ENCODE measurements around the gene GSG1L.
"Not testable (repeated sequence)": the region's sequence is repeated elsewhere in the genome, so short reads cannot be mapped to it uniquely, and the experiment has no call there.

Gene GSG1L

DNA sequence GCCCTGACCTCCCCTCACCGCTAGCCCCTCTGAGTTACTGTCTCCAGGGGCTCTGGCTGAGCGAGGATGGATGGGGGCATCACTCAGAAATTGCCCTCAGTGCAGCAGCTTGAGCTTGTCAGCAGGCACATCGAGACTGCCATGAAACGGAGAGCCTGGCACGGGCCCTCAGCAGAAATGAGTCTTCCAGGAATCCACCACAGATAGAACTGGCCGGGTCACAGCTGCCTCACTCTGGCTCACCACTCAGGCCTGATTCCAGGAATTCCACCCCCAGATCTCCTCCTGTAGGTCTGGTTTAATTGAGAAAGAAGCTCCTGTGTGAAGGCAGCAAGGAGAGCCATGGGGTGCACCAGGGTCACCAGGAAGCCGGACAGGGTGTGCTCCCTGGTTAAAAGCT, 85.5 kb downstream of the GSG1L start:
- DNase-seq = no peak

DNA sequence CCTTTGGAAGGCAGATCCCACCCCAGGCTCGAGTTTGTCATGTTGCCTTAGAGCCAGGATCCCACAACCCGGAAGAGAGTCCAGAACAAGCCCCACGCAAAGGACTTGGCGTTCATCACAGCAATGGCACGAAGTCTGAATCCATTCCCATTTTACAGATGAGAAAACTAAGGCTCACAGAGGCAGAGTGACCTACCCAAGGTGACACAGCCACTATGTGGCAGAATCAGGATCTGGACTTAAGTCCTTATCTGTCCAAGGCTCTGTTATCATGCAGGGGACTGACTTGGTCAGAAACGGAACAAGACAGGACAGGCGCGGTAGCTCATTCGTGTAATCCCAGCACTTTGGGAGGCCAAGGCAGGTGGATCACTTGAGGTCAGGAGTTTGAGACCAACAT, 86.5 kb downstream of the GSG1L start:
- no peak for DNase-seq

DNA sequence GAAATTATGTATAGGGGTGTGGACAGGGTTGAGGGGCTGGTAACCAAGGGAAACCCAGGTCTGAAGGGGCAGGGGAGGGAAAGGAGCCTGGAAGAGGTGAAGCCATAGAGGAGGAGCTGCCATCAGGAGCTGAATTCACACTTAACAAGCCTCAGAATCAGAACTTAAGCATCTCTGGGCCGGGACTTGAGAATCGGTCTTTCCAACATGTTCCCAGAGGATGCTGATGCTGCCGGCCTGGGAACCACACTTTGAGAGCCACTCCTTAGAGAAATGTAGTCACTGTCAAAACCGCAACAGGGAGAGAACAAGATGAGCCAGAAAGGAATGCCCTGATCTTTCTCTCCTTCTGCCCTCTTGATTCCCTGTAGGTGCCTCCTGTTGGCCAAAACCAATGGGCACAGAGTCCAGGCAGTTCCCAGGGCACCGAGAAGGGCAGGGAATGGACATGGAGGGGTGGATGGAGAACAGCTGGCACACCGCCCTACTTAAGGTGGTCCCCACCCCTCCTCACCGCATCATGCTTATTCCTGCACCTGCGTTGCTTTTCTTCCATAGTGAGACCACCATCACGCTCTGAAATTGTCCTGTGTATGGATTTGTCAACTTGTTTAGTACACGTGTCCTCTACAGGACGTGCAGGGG, 88.5 kb downstream of the GSG1L start:
- DNase-seq = no peak

DNA sequence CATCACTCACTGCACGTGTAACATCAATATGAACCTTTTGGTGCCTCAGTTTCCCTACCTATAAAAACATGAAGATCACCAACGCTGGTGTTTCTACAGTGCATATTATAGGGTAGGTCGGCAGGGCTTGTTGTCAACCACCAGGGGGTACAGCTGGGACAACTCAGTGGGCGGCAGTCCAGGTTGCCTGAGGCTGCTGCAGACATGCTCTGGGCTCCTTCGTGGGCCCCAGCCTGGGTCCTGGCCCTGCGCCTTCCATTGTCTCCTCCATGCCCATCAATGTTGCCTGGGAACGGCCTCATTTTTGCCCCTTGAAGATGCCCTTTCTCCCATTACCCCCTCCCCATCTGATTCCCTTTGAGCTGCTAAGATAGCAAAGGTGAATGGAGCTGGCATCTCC, 89.8 kb downstream of the GSG1L start:
- no peak for DNase-seq

DNA sequence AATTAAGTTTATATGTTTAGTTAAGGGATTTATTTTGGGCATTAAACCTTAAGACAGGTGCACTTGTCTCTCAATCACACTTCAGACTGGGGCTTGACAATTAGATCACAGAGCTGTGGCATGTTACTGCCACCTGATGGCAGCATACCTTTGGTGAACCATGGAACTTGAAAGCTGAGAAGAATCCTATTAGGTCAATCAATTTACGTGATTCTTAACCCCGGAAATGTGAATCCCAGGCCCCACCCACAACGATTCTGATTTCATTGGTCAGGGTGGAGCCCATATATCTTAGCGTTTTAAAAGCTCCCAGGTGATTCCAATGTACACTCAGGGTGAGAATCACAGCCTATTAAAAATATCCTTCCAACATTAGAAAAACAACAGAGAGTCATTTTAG, 91.0 kb downstream of the GSG1L start:
- DNase-seq = no peak

DNA sequence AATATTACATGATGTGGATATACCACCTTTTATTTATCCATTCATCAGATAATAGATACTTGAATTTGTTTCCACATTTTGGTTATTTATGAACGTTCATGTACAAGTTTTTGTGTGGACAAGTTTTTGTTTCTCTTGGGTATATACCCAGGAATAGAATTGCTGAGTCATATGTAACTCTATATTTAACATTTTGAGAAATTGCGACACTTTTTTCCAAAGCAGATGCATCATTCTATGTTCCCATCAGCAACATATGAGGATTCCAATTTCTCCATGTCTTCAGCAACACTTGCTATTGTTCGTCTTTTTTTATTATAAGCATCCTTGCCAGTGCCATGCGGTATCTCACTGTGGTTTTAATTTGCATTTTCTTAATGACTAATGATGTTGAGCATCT, 93.9 kb downstream of the GSG1L start:
- no peak for DNase-seq

DNA sequence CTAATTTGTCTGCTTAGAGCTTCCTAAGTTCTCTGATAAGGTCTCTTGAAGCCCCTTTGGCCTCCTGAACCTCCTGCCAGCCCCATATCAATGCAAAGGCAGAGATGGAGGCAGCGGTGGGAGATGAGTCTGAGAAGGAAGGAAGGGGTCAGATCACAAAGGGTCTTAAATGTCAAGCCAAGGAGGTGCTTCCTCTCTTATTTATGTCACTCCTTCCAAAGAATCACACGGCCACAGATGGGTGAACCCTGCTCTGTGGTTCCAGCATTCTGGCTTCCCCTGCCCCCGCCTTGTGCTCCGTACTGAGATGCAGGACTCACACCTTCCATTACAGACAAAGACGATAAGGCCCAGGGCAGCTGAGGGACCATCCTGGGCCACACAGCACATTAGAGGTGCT, 96.3 kb downstream of the GSG1L start:
- DNase-seq = no peak

DNA sequence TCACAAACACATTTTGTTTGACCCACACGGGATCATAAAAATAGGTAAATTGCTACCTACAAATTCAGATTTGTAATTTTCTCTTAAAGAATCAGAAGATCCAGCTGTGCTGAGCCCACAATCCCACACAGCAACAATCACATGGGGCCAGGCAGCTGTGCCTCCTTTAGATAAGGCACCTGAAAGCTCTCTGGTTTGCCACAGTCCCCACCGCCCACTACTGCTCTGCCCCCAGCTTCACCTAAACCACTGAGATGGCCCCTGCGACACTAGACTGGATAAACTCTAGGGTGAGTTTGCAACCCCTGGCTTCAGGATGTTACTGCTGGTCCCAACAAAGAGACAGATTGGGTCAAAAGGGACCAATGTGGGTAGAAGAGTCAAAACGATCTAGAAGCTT, 96.8 kb downstream of the GSG1L start:
- no peak for DNase-seq

DNA sequence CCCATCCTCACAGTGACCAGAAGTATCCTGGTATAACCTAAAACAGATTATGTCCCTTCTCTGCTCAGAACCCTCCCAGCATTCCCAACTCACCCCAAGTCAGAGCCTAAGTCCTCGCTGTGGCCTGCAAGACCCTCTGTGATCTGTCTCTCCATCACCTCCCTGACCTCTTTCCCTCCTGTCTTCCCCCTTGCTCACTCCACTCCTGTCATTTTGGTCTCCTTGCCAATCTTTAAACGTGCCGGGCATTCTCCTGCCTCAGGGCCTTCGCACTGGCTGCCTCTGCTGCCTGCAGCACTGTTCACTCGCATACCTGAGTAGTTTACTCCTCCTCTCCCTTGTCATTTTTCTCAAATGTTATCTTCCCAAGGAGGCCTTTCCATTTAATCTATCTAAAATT, 97.7 kb downstream of the GSG1L start:
- no peak for DNase-seq

DNA sequence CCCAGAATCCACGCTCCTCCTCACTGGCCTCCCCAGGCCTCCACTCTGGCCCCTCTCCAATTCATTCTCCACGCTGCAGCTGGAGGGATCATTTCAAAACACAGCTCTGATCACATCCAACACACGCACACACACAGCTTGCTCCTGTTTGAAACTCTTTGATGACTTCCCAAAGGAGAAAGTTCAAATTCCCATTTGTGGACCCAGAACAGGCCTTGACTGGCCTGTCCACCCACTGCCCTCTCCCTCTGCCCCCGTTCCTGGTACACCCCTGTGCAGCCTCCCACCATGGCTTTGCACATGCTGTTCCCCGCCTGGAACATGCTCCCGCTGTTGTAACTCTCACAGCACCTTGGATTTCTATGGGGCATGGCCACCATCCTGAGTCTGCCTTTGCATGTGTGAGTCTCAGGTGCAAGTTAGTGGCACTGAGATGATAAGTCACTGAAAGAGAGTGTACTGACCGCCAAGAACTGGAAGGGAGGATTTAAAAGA, 100.0 kb downstream of the GSG1L start:
- DNase-seq = no peak

DNA sequence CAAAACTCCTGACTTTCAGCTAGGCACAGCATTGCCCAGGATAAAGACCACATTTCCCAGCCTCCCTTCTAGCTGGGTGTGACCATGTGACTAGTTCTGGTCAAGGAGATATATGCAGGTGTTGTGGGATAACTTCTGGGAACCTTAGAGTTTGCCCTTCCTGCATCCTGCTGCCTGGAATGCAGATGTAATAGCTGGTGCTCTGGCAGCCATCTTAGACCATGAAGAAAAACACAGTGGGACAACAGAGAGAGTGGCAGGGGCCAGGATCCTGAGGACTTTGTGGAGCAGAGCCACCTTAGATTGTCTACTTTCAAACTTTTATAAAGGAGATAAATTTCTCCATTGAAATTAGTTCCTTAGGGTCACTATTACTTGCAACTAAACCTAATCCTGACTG, 101.3 kb downstream of the GSG1L start:
- DNase-seq = no peak

DNA sequence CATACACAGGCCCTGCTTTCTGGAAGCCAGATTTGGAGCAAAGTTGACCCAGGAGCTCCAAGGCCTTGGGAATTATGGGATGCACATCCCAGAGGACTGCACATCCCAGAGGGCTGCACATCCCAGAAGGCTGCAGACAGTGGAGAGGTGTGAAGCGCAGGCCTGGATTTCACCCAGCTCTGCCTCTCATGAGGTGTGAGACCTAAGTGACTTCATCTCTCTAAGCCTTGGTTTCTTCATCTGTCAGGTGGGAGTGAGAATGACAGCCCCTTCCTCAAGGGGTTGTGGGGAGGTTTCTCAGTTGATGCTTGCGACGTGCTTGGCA, 102.3 kb downstream of the GSG1L start:
- DNase-seq = no peak

DNA sequence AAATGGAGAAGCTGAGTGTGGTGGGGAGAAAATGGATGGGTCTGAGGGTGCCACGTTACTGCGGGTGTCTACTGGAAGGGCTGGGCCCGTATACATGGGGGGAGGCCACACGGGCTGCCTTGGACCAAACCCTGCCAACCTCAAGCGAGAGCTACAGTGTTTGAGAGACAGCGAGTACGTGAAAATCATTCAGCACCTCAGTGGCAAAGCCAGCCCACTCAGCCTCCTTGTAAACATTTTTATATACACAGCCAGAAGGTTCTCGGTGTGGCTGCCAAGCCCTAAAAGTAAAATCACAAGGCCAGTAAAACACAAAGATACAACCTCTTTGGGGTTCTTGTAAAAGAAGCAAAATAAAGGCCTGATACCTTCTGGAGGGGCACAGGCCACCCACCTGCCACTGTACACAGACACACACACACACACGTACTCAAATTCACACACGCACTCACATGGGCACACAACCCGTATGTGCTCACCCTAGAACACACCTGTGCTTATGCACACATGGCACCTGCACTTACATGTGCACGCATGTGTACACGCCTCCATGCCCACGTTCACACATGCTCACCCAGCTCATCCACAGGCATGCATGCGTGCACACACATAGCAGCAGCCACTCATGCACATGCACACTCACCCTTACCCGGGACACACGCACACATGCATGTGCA, 102.8 kb downstream of the GSG1L start:
- DNase-seq = no peak

DNA sequence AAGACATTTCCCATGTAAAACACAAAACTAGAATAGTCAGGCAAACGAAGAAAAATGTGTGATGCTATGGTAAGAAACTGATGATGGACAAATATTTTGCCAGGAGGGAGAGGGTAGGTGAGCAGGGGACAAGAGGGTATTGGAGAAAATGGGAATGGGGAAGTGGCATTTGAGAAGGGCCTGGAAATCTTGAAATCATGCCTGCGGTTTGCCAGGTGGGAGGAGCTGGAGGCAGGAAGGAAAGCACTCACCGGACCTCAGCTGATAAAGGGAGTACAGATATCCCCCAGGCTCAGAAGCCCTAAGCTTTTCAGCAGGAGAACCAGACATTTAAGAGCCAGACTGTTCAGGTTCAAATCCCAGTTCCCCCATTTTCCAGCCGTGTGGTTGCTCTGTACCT, 103.6 kb downstream of the GSG1L start:
- no peak for DNase-seq

DNA sequence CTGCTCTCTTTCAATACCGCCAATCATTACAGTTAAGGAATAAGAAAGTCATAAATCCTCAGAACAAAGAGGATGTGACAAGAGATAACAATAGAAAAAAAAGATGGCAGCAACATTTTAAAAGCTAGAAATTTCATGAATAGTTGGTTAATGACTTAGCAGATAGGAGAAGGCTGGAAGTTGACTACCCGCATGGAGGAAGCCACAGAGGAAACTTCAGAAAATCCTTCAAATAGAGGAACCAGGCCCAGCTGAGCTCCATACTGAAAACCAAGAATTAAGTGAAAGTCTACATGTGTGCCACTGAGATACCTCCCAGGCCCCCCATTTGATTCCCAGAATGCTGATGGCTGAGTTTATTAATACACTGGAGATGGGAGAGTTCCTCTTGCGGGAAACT, 109.3 kb downstream of the GSG1L start:
- no peak for DNase-seq

DNA sequence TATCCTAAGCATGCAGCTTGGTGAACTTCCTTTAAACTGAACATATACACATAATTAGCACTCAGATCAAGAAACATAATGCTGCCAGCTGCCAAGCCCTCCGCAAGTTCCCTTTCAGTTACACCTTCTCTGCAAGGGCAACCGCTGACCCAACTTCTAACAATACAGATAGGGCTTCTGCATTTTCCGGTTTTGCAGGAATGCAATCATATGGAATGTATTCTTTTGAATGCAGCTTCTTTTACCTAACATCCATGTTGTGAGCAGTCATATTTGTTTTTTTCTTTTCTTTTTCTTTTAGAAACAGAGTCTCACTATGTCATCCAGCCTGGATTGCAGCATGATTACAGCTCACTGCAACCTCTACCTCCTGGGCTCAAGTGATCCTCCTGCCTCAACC, 110.7 kb downstream of the GSG1L start:
- DNase-seq = no peak

DNA sequence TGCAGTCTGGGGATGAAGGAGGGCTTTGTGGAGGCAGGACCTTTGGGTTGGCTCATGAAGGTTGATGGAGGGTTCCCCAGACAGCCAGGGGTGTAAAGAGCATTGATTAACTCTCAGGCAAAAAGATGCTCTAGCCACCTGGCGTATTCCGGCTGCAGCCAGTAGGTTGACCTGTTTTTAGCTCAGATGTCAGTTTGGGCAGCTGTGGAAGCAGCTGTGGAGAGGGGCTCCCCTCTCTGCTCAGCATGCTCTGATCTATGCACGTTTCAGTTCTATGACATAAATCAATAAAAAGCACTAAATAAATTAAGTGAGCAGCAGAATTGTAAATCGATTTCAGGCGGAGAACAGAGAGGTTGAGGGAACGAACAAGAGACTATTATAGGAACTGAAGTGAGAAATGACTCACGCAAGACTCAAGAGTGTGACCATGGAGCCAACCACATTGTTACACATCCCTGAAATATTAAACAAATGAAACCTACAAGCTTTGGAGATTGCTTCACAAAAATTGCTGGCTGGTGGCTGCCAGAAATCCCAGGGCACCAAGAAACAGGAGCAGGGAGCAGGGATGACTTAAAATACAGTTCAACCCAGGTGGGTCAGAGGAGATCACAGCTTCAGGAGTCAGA, 111.9 kb downstream of the GSG1L start:
- DNase-seq = no peak

DNA sequence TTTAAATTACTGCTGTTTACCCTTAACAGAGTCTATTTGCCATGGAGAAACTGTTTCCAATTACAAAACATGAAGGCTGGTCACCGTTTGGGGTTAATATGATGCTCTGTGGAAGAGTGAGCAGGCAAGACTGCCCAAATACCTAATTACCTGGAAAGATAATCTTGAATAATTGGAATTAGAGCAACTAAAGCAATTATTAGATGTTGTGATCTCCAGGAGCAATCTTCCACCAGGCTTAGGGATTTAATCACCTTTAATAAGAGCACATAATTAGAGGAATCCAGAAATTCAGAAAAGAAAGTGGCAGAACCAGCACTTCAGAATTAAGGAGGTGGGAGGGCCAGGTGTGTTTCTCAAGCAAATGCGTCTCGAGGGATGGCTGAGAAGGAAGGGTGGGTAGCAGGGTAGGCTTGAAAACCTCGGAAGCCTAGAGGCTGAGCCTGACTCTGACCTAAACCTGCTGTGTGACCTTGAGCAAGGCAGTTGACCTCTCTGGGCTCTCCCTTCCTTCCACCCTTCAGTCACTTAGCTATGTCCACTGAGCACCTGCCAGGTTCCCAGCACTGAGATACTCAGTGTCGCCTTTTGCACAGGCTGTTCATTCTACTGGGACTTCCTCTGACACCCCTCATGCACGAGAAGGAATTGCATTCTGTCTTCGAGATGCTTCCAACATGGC, 113.2 kb downstream of the GSG1L start:
- DNase-seq = no peak

DNA sequence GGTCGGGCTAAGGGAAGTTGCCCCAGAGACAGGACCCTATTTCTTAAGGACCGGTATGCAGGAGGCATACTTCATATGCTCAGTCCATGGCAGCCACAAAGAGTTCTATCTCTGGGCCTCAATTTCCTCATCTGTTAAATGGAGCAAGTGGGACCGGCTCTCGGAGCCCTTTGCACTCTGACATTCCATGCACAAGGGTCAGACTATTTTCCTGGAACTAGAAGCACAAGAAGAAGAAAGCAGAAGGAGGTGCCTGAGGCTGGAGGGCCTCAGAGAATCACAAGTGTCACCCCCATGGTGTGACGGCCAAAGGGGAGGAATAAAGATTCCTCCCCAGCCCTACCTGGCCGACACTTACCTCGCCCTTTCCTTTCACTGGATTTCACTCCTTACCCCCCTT, 115.8 kb downstream of the GSG1L start:
- DNase-seq = no peak

DNA sequence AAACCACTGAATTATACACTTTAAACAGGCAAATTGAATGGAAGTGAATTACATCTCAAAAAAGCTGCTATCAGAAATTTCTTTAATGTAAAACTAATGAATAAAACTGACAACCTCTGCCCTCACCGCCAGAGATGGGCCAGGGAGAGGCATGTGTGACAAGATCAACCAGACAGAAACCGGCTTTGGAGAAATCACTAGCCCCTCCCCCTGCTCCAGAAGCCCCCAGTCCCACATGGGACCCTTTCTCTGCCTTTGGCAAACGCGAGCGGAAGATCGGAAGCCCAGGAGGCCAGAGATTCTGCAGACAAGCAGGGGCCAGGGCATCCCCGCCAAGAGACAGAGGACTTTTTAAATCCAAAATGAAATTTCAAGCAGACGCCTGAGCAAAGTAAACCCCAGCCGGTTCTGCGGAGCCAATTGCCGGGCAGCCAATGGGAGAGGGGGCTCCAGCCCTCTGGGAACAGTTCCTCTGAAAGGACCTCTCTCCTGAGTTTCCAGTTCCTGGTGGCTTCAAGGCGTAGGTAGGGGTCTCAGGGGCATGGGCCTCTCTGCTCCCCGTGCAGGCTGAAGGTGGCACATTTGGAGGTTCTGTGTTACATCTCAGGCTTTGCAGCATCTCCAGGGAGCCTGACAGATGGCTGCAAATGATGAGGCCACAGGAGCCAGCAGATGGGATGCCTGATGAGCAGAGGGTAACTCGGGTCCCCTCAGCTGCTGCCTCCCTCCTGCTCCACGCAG, 118.1 kb downstream of the GSG1L start:
- no peak for DNase-seq

DNA sequence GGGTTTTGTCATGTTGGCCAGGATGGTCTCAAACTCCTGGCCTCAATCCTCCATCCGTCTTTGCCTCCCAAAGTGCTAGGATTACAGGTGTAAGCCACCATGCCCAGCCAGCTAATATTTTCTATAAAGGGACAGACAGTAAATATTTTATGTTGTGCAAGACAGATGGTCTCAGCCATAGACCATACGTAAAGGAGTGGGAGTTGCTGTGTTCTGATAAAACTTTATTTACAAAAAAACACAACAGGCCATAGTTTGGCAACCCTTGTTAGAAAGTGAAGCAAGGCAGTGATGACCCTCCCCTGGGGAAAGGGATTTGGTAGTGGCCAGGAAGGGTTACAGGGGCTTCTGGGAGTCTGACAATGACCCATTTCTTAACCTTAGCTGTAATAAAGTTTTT, 119.7 kb downstream of the GSG1L start:
- DNase-seq = no peak

DNA sequence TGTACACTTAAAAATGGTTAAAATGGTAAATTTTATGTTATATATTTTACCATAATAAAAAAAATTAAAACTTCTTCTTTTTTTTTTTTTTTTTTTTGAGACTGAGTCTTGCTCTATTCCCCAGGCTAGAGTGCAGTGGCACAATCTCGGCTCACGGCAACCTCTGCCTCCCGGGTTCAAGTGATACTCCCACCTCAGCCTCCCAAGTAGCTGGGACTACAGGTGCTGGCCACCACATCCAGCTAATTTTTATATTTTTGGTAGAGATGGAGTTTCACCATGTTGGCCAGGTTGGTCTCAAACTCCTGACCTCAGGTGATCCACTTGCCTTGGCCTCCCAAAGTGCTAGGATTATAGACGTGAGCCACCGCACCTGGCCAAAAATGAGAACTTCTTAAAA, 121.4 kb downstream of the GSG1L start:
- not testable (repeated sequence) for DNase-seq

DNA sequence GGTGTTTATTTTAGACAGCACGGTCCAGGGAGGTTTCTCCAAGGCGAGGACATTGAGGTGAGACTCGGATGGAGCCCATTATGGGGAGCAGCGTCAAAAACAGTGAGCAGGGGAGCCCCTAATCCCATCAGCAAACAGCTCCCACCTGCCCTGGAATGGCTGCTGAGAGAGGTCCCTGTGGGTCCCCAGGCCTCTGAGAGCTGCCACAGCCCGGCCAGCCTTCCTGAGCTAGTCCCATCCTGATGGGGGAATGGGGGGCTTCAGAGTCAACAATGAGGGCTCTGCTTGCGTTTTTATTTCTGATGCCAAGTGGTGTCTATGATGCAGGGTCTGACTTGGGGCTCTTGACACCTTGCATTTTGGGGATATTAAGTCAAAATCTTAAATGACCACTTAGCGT, 128.4 kb downstream of the GSG1L start:
- no peak for DNase-seq

Data from activated CD8-positive, alpha-beta memory T cell treated with anti-CD3 and anti-CD28 coated beads, Interleukin-2, amount 50 U/mL, for 48 hours (primary cell).